Effector memory CD8-positive, alpha-beta T cell (primary cell): ENCODE measurements around the gene ZNF135.

ENCODE experiments used
- ATAC-seq: fragments of 150-1000 bp; cut with Tn5 transposase; replicated peaks from 2 replicates; pipeline ENCODE4 v1.10.0; 2021; ENCODE audit warnings: mild to moderate bottlenecking, moderate library complexity
- DNase-seq, 3 experiments: peaks; one replicate each; pipeline ENCODE4 v3.0.0; 2021
- H3K27ac Mint-ChIP-seq, 2 donors: one replicate each; pipeline ENCODE4 v1.8.0; 2022; ENCODE audit warnings: mild to moderate bottlenecking in 2 of 2, mixed read lengths in 2 of 2, moderate library complexity in 2 of 2
- H3K27me3 Mint-ChIP-seq, 2 donors: one replicate each; pipeline ENCODE4 v1.8.0; 2022; ENCODE audit warnings: mixed read lengths in 2 of 2
- H3K36me3 Mint-ChIP-seq: one replicate; pipeline ENCODE4 v1.8.0; 2022; ENCODE audit warnings: mild to moderate bottlenecking, moderate library complexity, mixed read lengths; ENCODE audit not compliant: insufficient read depth
- H3K4me1 Mint-ChIP-seq, 2 donors: one replicate each; pipeline ENCODE4 v1.8.0; 2022; ENCODE audit warnings: low read depth in 2 of 2, mixed read lengths in 2 of 2
- H3K4me3 Mint-ChIP-seq, 2 donors: one replicate each; pipeline ENCODE4 v1.8.0; 2022; ENCODE audit warnings: mild to moderate bottlenecking in 2 of 2, mixed read lengths in 2 of 2, moderate library complexity in 2 of 2
- H3K9me3 Mint-ChIP-seq, 2 donors: one replicate each; pipeline ENCODE4 v1.8.0; 2022; ENCODE audit warnings: mixed read lengths in 2 of 2

The ZNF135 gene

DNA sequence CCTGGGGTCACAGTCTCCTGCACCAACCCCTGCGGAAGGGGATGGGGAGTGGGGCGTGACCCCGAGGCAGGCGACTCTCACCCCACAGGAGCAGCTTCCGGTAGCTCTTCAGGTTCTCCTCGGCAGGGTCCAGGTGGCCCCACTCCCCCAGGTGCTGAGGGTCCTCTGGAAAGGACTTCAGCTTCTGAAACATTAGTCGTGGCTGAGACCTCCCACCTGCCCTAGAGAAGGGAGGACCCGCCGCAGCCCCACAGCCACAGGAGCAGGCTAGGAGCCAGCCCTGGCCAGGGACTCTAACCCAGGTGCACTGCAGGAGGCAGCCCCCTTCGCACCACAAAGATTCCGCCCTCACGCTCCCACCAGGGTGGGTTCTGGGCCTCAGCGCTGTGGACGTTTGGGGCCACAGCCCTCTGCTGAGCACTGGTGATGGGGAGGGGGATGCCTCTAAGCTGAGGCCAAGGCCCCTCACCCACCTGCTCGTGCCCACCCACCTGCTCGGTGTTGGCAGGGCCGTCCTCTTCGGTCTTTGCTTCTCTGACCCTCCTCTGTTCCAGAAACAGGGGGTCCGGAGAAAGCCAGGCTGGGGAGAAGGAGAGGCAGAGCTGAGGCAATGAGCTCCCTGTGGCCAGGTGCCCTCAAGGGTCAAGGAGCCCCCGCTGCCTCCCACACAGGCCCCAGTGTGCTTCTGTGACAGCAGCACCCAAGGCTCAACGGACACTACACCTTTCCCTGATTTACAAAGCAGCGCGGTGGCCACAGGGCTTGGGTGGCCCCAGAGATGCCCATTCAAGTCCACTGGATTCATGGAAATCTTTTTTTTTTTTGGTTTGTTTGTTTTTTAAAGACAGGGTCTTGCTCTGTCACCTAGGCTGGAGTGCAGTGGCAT, 28.0 kb downstream of the ZNF135 start:
- H3K4me3 Mint-ChIP-seq: no peak overlapping the region
- H3K4me1 Mint-ChIP-seq: no peaks in the 10 kb centered on the region
- H3K36me3 Mint-ChIP-seq: peaks cover 3% of the 10 kb centered on the region
- DNase-seq (no peak), ATAC-seq (no peak)
- no peaks in the 10 kb centered on the region for H3K27me3 Mint-ChIP-seq
- H3K27ac Mint-ChIP-seq: no peak overlapping the region
- peaks cover 0 to 3% of the 10 kb centered on the region in 2 donors for H3K9me3 Mint-ChIP-seq

DNA sequence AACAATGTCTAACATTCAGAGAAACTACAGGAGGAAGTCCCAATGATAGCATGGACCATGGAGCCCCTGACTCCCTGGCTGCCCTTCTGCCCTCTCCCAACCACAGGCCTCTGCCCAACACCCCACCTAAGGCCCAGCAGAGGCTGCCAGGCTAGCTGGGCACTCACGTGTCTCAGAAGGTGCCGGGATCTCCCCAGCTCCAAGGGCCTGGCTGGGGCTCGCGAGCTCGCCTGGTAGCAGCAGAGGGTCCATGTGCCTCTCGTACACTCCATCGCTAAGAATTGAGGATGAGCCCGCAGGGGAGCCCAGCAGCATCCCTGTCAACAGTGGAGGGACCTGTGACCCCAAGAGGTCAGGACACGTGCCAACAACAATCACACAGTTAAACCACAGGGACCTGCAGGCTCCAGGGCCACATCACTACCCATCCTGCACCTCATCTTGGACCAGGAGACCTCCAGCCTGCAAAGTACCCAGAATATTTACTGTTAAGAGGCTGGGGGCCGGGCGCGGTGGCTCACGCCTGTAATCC, 29.5 kb downstream of the ZNF135 start:
- H3K27me3 Mint-ChIP-seq: no peaks in the 10 kb centered on the region
- no peak for DNase-seq
- peaks cover 13% of the 10 kb centered on the region for H3K36me3 Mint-ChIP-seq
- H3K27ac Mint-ChIP-seq: no peak overlapping the region
- H3K4me1 Mint-ChIP-seq: no peaks in the 10 kb centered on the region
- no peak for ATAC-seq
- H3K9me3 Mint-ChIP-seq: peaks cover 6% of the 10 kb centered on the region in 2 donors
- no peak overlapping the region for H3K4me3 Mint-ChIP-seq

DNA sequence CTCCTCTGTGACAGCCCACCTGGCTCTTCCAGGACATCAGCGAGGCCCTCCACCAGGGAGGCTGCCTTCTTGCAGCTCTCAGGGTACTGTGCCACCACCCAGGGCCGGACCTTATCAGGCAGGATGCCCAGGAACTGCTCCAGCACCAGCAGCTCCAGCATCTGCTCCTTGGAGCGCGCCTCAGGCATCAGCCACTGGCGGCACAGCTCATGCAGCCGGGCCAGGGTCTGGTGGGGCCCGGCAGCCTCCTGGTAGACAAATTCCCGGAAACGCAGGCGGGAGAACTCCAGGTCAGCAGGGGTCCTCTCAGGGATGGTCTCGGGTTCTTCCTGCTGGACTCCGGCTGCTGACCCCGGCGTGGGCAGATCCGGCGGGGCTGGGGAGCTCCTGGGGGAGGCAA, 30.8 kb downstream of the ZNF135 start:
- no peak overlapping the region for H3K4me3 Mint-ChIP-seq
- H3K27me3 Mint-ChIP-seq: no peaks in the 10 kb centered on the region
- no peak for ATAC-seq
- peaks cover 3 to 8% of the 10 kb centered on the region in 2 donors for H3K9me3 Mint-ChIP-seq
- peaks cover 13% of the 10 kb centered on the region for H3K36me3 Mint-ChIP-seq
- no peaks in the 10 kb centered on the region for H3K4me1 Mint-ChIP-seq
- no peak for DNase-seq
- no peak overlapping the region for H3K27ac Mint-ChIP-seq

DNA sequence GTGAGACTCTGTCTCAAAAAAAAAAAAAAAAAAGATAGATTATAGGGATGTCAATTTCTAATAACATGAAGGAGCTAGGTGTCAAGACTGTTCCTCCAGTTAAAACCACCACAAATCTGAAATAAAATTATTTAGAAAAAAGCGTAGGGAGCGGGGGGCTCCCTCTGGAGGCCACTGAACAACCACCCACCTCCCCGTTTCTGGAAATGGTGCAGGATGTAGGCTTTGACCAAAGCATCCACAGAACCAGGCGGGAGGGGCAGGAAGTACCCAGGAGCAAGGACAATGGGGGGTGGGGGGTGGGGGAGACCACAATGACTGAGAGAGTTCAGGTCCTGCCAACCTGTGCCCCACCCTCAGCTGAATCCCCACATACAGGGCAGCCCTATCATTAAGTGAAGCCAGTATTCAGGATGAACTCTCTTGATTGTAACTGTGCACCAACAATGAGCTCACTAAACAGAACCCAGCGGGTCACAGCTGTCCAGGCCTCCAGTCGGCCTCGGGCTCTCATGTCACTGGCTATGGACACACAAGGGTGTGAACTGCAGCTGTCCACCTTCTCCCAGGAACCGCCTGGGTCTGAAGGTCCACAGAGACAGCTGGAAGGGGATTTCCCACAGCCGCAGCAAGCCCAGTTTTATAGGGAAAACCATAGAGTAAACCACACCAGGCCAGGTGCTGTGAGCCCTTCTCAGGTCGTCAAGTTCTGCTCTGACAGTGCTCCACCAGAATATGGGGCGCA, 32.3 kb downstream of the ZNF135 start:
- Mint-ChIP-seq H3K4me1 (no peaks in the 10 kb centered on the region), H3K27ac (no peak overlapping the region), H3K27me3 (no peaks in the 10 kb centered on the region), H3K4me3 (no peak overlapping the region), H3K9me3 (peaks cover 3 to 8% of the 10 kb centered on the region in 2 donors), H3K36me3 (peaks cover 16% of the 10 kb centered on the region)
- ATAC-seq: no peak
- no peak for DNase-seq

DNA sequence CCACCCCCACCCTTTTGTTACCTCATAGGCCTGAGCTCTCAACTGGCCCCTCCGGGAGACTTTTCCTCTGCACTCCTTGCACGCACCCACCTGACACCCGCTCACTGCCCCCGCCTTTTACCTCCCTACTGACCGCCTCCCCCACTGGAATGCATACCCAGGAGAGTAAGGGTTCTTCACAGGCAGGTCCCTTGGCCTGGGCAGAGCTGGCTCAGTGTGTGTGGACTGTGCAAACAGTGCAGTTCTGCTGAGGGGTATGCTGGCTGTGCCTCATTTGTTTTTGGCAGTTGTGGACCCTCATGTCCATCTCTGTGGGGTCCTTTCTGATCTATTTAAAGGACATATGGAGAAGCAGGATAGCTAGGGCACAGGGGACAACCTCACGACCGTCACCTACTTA, 34.0 kb downstream of the ZNF135 start:
- H3K36me3 Mint-ChIP-seq: peaks cover 31% of the 10 kb centered on the region
- H3K27me3 Mint-ChIP-seq: no peaks in the 10 kb centered on the region
- peaks cover 4 to 10% of the 10 kb centered on the region in 2 donors for H3K4me1 Mint-ChIP-seq
- DNase-seq: no peak
- no peak overlapping the region for H3K4me3 Mint-ChIP-seq
- peaks cover 3 to 9% of the 10 kb centered on the region in 2 donors for H3K9me3 Mint-ChIP-seq
- no peak for ATAC-seq
- no peak overlapping the region for H3K27ac Mint-ChIP-seq

DNA sequence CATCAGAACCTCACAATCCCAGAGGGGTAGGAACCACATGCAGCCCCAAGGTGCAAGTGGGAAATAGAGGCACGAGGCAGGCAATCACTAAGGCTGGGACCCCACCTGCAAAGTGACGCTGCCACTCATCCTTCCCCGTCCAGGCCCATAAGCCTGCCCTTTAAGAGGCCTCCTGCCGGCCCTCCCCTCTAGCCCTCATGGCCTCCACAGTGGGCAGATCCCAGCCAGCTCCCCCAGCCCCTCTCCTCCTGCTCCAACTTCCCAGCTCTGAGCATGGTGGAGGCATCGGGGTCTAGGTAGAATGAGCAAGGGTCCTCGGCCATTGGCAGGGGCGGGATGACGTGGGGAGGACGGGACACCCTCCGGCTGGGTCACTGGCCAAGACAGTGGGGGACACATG, 36.2 kb downstream of the ZNF135 start:
- Mint-ChIP-seq H3K4me3 (no peak overlapping the region), H3K27ac (peak overlapping the region in 1 of 2 donors; percentile 99), H3K4me1 (peaks cover 10 to 17% of the 10 kb centered on the region in 2 donors), H3K36me3 (peaks cover 44% of the 10 kb centered on the region), H3K27me3 (no peaks in the 10 kb centered on the region), H3K9me3 (peaks cover 8 to 16% of the 10 kb centered on the region in 2 donors)
- DNase-seq: no peak
- ATAC-seq: no peak

DNA sequence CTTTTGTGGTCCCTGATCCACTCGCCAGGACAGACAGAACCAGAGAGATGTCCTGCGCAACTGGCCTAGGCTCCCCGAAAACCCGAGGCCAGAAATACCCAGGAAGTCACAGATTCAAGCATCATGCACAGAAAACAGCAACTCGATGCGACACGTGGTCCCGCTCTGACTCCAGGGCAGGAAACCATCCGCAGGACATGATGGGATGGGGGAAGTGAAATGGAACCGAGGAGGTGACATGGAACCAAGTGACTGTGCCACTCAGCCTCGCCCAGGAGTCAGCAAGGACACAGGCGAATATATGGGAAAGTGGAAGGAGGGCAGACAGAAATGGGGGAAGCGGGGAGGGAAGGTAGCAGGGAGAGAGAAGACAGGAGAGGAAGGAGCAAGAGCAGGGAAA, 37.8 kb downstream of the ZNF135 start:
- ATAC-seq (no peak), DNase-seq (no peak)
- Mint-ChIP-seq H3K9me3 (peaks cover 8 to 16% of the 10 kb centered on the region in 2 donors), H3K36me3 (peaks cover 44% of the 10 kb centered on the region), H3K27ac (peak overlapping the region; percentile 99 to 100), H3K27me3 (no peaks in the 10 kb centered on the region), H3K4me3 (peak overlapping the region; percentile 84 to 89), H3K4me1 (peaks cover 10 to 17% of the 10 kb centered on the region in 2 donors)

DNA sequence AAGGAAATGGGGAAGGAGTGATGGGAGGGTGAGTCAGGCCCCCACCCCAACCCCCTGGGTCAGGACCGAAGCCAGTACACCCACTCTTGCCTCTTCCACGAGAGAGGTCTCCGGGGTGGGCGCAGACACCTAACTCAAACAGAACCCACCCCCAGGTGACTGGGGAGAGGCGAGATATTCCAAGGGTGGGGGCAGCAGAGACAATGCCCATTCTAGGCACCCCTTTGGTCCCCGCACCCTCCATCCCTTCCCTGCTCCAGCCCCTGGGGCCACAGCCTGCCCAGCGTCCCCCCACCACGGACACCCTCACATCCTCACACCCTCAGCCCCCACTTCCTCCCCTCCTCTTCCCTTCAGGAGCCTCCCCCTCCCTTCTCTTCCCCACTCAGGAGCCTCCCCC, 38.3 kb downstream of the ZNF135 start:
- Mint-ChIP-seq H3K4me3 (peak overlapping the region; percentile 84 to 89), H3K9me3 (peaks cover 8 to 16% of the 10 kb centered on the region in 2 donors), H3K36me3 (peaks cover 41% of the 10 kb centered on the region), H3K27me3 (no peaks in the 10 kb centered on the region), H3K27ac (peak overlapping the region; percentile 99 to 100), H3K4me1 (peaks cover 10 to 17% of the 10 kb centered on the region in 2 donors)
- ATAC-seq (no peak), DNase-seq (no peak)

DNA sequence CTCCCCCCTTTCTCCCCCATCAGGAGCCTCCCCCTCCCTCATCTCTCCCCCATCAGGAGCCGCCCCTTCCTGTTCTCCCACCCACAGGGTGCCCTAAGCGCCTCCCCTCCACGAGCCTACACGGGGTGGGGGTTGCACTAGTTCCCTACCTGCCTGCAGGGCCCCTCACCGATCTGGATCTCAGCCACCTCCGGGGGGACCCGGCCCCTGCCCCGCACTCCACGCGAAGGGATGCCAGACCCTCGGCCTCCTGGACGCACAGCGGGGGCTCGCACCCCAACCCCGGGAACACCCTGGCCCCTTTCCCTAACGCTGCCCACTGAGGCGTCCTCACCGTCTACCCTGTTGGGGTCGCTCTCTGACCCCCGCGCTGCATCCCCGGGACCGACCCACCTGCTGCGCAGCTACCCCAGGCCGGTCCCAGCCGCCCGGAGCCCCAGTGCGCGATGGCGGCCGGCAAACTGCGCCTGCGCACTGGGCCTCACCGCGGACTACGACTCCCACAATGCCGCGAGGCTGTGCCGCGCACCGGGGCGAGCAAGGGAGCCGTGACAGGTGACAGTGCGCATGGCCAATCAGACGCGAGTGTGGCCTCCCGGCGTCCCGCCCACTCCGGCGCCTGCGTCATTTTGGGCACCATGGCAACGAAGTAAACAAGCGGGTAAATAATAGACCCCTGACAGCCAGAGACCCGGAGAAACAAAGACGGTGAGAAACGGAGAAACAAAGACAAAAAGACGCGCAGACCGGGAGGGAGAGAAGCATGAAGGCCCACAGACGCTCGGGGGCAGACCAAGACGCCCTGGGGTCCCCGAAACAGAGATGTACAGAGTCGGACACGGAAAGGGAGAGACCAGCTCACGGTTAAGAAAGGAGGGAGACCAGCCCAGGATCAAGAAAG, 38.9 kb downstream of the ZNF135 start, which contains the start of gene ZSCAN18:
Gene ZSCAN18 (minus strand): TSS at position 451 of the 901 bp plus-strand sequence. CDS start 7,964 bp downstream, outside the sequence.
- Mint-ChIP-seq H3K36me3 (peaks cover 38% of the 10 kb centered on the region), H3K27ac (peak within 1 kb of the TSS; percentile 99 to 100), H3K9me3 (peaks cover 8 to 15% of the 10 kb centered on the region in 2 donors), H3K27me3 (no peaks in the 10 kb centered on the region), H3K4me3 (peak within 1 kb of the TSS; percentile 84 to 89), H3K4me1 (peaks cover 10 to 17% of the 10 kb centered on the region in 2 donors)
- ATAC-seq (peak; percentile 91), DNase-seq (peak; percentile 94 to 97 (median 94))

DNA sequence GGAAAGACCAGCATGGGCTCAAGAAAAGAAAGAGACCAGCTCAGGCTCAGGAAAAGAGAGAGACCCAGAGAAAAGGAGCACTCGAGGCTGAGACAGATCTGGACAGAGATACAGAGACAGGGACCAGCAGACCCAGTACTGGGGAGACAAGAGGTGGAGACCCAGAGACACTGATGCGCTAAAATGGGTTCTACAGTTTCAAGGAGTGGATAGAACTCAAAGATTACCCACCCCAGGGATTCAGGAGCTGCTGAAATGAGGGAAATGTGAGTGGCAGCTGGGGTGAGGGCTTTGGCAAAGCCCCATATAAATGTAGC, 39.6 kb downstream of the ZNF135 start:
- H3K9me3 Mint-ChIP-seq: peaks cover 6 to 9% of the 10 kb centered on the region in 2 donors
- H3K27me3 Mint-ChIP-seq: no peaks in the 10 kb centered on the region
- H3K4me3 Mint-ChIP-seq: peak overlapping the region; percentile 84 to 89
- peak overlapping the region; percentile 99 to 100 for H3K27ac Mint-ChIP-seq
- ATAC-seq (no peak), DNase-seq (no peak)
- H3K36me3 Mint-ChIP-seq: peaks cover 33% of the 10 kb centered on the region
- H3K4me1 Mint-ChIP-seq: peaks cover 10 to 17% of the 10 kb centered on the region in 2 donors

DNA sequence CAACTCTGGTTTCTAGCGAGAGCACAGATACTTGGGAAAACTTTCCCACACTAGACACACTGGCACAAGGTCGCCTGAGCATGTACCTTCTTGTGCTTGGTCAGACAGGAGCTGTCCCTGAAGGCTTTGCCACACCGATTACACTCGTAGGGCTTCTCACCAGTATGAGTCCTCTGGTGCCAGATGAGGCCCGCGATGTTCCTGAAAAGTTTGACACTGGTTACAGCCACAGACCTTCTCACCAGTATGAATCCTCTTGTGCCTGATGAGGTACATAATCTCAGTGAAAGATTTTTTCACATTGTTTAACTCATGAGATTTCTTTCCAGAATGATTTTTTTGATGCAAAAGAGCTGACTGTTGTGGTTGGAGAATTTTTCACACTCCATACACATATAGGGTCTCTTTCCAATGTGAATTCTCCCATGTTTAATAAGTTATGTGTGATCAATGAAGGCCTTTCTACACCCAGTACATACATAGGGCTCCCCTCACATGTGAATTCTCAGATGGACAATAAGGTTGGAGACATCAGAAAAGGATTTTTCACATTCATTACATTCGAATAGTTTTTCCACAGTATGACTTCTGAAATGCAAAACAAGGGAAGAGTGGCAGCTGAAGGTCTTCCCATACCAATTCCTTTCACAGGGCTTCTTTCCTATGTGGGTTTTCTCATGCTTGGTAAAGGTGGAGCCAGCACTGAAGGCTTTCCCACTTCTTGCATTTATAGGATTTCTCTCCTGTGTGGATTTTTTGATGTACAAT, 48.9 kb downstream of the ZNF135 start:
- no peaks in the 10 kb centered on the region for H3K27me3 Mint-ChIP-seq
- no peaks in the 10 kb centered on the region for H3K4me1 Mint-ChIP-seq
- ATAC-seq: no peak
- DNase-seq: no peak
- H3K36me3 Mint-ChIP-seq: no peaks in the 10 kb centered on the region
- H3K9me3 Mint-ChIP-seq: peaks cover 9 to 16% of the 10 kb centered on the region in 2 donors
- H3K27ac Mint-ChIP-seq: no peak overlapping the region
- H3K4me3 Mint-ChIP-seq: no peak overlapping the region

DNA sequence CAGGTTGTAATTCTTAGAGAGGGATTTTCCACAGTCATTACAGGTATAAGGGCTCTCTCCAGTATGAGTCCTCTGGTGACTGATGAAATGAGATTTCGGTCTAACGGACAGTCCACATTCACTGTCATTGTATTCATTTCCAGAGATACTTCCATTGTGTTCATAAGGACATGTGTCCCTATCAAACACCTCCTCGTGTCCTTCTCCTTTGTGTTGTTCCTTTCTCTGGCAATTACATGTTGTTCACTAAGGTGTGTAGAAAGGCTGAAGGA, 49.4 kb downstream of the ZNF135 start:
- ATAC-seq: no peak

More for the DNA sequence above, 49.4 kb downstream of the ZNF135 start:
- H3K27me3 Mint-ChIP-seq: no peaks in the 10 kb centered on the region
- H3K4me1 Mint-ChIP-seq: no peaks in the 10 kb centered on the region
- H3K9me3 Mint-ChIP-seq: peaks cover 9 to 16% of the 10 kb centered on the region in 2 donors
- no peak overlapping the region for H3K4me3 Mint-ChIP-seq
- H3K27ac Mint-ChIP-seq: no peak overlapping the region
- H3K36me3 Mint-ChIP-seq: no peaks in the 10 kb centered on the region
- DNase-seq: no peak
